HG03520 (cell line): Measurements from ENCODE around the gene MARCHF6.
A peak's percentile ranks its signal among the peaks of the same experiment; 100 is the strongest.
"Not testable (repeated sequence)": the region's sequence is repeated elsewhere in the genome, so short reads cannot be mapped to it uniquely, and the experiment has no call there.

Experiments used
- ATAC-seq: cut with Tn5 transposase; IDR thresholded peaks from one replicate; pipeline ENCODE4 v1.9.1; 2021; ENCODE audit warnings: mild to moderate bottlenecking, moderate library complexity; ENCODE audit not compliant: unreplicated experiment

The MARCHF6 gene

GRCh38 chr5:10344461-10345106 lies 8.9 kb upstream of the MARCHF6 start:
- not testable (repeated sequence) for ATAC-seq

GRCh38 chr5:10348258-10348657 lies 5.2 kb upstream of the MARCHF6 start:
- ATAC-seq: no peak

- no peak for ATAC-seq
Observed at GRCh38 chr5:10351199-10351905, 2.1 kb upstream of the MARCHF6 start.

GRCh38 chr5:10351919-10352318 lies 1.6 kb upstream of the MARCHF6 start:
- ATAC-seq: no peak

GRCh38 chr5:10352430-10353240 lies 860 bp upstream of the MARCHF6 start:
- peak; percentile 11 for ATAC-seq

- ATAC-seq: peak; percentile 22
Observed at GRCh38 chr5:10354048-10354872, 765 bp downstream of the MARCHF6 start.

GRCh38 chr5:10355071-10355889 lies 1.8 kb downstream of the MARCHF6 start:
- no peak for ATAC-seq

GRCh38 chr5:10358999-10359398 lies 5.5 kb downstream of the MARCHF6 start:
- no peak for ATAC-seq

GRCh38 chr5:10360686-10361085 lies 7.2 kb downstream of the MARCHF6 start:
- ATAC-seq: no peak

GRCh38 chr5:10363519-10364185 lies 10.2 kb downstream of the MARCHF6 start:
- no peak for ATAC-seq

- no peak for ATAC-seq
Observed at GRCh38 chr5:10364186-10364689, 10.7 kb downstream of the MARCHF6 start.

- ATAC-seq: no peak
Observed at GRCh38 chr5:10365782-10366181, 12.3 kb downstream of the MARCHF6 start.

- ATAC-seq: no peak
Observed at GRCh38 chr5:10366310-10367272, 13.1 kb downstream of the MARCHF6 start.

- ATAC-seq: no peak
Observed at GRCh38 chr5:10367579-10367978, 14.1 kb downstream of the MARCHF6 start.

- no peak for ATAC-seq
Observed at GRCh38 chr5:10370931-10371330, 17.4 kb downstream of the MARCHF6 start.

- ATAC-seq: not testable (repeated sequence)
Observed at GRCh38 chr5:10371369-10371768, 17.9 kb downstream of the MARCHF6 start.

GRCh38 chr5:10372726-10373709 lies 19.5 kb downstream of the MARCHF6 start:
- no peak for ATAC-seq
